ELF-1 (cell line): ENCODE results near the gene FBP1.

Experiments
- DNase-seq: peaks from one replicate; pipeline ENCODE4 v3.0.0-alpha.2; 2016; ENCODE audit warnings: low read depth, low spot score

The FBP1 gene

GRCh38 chr9:94639061-94639998 is at the start of gene FBP1:
Gene FBP1, minus strand, starts transcription at chr9:94639518. Its CDS starts 208 bp downstream, at chr9:94639310.
- peak; percentile 39 for DNase-seq

- no peak for DNase-seq
Observed at GRCh38 chr9:94687451-94687850, 48.1 kb upstream of the FBP1 start.

DNA sequence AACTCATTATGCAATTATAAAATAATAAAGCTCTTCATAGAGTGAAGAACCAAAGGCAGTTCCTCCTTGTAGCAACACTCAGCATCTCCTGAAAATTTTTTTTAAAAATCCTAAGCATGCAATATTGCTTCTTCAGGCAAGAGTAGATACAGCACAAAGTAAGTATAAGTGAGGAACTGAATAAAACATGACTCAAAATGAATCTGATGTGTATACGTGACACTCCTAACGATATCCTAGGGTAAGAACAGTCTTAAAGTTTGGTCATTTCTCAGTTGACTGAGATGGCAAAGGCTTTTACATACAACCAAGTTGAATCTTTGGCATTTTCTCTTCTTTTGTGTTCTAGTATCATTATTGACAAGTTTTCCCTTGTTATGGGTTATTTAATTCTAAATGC is 46.0 kb upstream of the FBP1 start:
- DNase-seq = no peak

GRCh38 chr9:94681508-94681907 is 42.2 kb upstream of the FBP1 start:
- DNase-seq = peak; percentile 68

- no peak for DNase-seq
Observed at GRCh38 chr9:94680621-94681020, 41.3 kb upstream of the FBP1 start.

GRCh38 chr9:94680020-94680419 is 40.7 kb upstream of the FBP1 start:
- DNase-seq = no peak

DNA sequence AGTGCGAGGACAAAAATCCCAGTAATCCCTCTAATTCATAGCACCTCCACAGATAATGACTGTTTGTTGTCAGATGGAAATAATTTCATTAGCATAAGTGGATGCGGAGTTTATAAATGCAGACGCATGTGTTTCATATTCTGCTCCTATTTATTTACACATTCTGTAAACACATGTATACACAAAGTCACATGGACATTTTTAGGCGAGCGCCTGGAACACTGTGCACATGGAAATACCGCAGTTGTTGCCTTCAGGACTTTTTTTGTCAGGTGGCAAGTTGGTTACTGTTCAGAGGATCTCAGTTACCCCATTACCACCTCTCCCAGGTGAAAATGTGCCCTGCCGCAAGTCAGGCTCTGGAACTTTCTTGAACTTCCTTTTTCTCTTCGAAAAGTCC is 40.3 kb upstream of the FBP1 start:
- no peak for DNase-seq

DNA sequence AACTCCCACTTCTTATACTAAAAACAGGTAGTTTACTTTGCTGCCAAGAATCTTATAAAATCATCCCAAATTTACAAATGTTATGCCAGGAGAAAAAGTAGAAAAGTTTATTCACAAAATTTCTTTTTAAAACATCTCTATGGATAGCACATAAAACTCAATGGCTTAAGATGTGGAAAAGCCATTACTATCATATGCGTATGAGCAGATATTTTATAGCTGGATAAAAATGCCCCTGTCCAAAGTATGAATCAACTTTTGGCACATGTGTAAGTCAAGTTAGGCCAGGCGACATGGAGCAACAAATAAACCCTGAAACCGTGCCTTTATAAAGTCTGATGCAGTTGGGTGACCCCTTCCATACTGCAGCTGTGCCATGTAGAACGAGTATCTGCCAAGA is 38.6 kb upstream of the FBP1 start:
- no peak for DNase-seq

DNA sequence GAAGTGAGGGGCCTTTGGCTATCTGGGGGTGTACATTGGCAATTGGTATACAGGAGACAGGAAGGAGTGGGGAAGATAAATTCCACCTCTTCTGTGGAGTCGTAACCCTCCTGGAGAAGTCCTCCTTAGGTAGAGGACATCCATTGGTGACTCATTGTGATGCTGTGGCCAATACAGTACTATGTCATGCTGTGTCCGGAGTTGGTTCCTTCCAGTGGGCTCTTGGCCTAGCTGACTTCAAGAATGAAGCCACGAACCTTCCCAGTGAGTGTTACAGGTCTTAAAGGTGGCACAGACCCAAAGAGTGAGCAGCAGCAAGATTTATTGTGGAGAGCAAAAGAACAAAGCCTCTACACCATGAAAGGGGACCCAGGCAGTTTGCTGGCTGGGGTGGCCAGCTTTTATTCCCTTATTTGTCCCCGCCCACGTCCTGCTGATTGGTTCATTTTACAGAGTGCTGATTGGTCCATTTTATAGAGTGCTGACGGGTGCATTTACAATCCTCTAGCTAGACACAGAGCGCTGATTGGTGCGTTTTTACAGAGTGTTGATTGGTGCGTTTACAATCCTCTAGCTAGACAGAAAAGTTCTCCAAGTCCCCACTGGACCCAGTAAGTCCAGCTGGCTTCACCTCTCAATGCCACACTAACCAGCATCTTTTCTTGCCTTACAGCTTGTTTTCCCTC is 37.3 kb upstream of the FBP1 start:
- DNase-seq = no peak

- no peak for DNase-seq
Observed at GRCh38 chr9:94675008-94675881, 35.9 kb upstream of the FBP1 start.

- DNase-seq = no peak
Observed at GRCh38 chr9:94672811-94673487, 33.6 kb upstream of the FBP1 start.

DNA sequence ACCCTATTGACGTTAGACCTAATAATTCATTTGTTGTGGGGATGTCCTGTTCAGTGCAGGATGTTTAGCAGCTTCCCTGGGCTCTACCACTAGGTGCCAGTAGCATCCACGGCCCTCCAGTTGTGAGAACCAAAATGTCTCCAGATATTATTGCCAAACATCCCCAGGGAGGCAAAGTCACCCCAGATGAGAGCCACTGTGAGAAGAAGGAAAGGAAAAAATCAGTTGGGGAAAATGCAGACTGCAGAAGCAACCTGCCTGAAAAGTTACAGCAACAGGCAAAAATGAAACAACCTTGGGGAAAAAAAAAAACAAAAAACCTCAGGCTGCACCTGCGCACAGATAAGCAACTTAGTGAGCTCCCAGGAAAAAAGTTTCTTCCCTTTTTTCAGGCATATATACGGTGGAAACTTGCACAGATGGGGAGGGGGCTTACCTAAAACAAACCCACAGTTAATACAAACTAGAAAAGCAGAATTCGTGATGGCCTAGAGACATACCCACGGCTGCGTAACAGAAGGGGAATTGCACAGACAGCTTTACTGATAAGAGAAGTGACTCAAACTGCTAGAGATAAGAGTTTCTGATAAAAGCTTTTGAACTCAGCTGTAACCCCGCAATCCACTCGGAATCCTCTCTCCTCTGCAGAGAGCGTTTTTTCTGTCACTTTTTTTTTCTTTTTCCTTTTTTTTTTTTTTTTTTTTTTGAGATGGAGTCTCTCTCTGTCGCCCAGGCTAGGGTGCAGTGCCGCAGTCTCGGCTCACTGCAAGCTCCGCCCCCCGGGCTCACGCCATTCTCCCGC is 29.8 kb upstream of the FBP1 start:
- DNase-seq = peak; percentile 62

DNA sequence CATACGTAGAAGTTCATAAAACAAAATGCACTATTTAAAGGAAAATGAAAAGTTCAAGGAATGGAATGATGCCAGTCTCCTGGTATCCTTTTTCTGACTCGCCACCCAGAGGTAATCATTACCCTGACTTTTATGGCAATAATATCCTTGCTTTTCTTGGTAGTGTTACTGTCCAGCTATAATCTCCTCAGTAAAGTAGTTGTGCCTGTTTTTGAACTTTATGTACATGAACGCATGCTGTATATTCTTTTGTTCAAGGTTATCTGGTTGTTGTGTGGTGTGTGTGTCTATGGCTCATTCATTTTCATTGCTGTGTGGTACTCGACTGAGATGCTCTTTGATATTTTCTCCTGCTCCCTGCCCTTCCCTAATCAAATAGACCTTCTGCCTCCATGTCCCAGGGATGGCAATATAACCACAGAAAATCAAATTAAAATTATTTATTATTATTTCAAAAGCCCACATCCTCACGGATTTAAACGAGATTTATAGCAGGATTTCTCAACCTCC is 29.2 kb upstream of the FBP1 start:
- no peak for DNase-seq

- DNase-seq = no peak
Observed at GRCh38 chr9:94666364-94667099, 27.2 kb upstream of the FBP1 start.

DNA sequence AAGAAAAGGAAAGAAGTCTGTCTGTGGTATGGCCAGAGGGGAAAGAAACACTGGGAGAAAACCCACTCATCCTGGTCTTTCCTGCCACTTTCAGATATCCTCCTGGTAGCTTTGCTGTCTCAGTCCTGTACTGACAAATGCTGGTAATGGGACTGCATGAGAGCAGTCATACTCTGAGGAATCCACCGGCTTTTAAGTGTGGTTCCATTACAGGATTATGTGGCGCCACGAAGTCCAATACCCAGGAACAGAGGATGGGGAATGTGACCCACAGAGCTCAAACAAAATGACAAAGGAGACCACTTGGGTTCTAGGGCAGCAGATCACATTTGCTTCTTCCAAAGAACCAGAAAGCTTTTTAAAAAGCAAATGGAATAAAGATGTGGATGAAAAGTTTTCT is 26.3 kb upstream of the FBP1 start:
- DNase-seq = no peak

DNA sequence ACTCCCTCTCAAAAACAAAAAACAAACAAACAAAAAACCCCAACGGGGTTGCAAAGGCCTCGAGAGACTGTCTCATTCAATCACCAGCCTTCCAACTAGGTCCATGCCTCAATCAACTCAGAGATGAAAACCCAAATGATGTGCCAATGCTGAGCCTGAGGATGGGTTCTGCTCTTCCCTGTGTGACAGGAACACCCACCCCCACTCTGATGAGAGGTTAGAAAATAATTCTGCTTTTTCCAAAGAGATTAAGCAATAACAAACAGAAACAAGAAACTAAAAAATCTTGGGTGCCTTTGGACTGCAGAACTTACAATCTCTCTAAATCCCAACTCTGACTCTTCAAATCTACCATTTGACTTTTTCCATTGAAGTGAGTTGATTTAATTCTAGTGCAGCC is 25.5 kb upstream of the FBP1 start:
- no peak for DNase-seq

DNA sequence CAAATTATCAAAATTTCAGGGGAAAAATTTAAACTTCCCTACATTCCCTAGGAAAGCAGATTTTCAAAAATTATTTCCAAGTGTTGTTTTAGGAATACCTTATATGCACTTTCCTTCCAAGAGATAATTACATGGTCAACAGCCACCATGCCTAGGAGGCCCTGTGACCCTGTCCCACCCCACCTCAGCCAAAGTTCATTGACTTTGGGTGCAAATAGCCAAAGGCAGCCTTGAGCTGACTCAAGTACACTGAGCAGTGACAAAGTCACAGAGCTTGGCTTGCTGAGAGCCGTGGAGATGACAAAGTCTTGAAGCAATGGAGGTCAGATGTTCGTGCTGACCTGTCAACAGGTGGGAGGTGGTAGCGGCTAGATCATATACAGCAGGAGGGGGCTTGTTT is 24.3 kb upstream of the FBP1 start:
- DNase-seq = no peak

DNA sequence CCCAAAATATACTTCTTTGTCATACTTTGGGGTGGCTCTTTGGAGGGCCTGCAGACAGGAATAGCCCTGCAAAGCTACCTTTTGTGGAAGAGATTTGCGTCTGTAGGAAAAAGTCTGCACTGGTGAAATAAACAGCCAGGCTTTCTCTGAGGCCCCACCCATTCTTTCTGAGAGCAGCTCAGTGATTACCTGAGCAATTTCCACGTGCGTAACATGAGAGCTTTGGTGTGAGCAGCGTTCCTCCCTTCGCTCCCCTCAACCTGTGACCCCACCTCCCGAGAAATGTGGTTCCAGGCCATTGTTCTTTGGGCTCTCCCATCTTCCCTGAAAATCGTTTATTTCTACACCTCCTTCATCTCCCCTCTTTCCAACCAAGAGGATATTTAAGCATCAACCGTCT is 23.8 kb upstream of the FBP1 start:
- no peak for DNase-seq

GRCh38 chr9:94657021-94657725 is 17.9 kb upstream of the FBP1 start:
- DNase-seq = no peak
